GM12878 (cell line): ENCODE data around the gene CLEC7A.

Source experiments
- BHLHE40 ChIP-seq, 2 experiments: fragments of 450-650 bp in 1 of 2; IDR thresholded peaks; 2 replicates each; pipeline ENCODE4 v1.6.1; 2011 to 2017; ENCODE audit warnings: low read depth in 2 of 2, borderline replicate concordance in 1 of 2, improper control_type of control experiment in 1 of 2, low read length in 1 of 2, mild to moderate bottlenecking in 1 of 2
- HSF1 ChIP-seq: fragments of 150-350 bp; IDR thresholded peaks from 2 replicates; pipeline ENCODE4 v1.6.1; 2014; ENCODE audit warnings: mild to moderate bottlenecking, low read depth, low read length
- RAD21 ChIP-seq: IDR thresholded peaks from 2 replicates; pipeline ENCODE4 v1.6.1; 2011; ENCODE audit warnings: mild to moderate bottlenecking, low read depth, low read length, moderate library complexity; ENCODE audit not compliant: insufficient read depth
- TF ChIP-seq, protein P1 (sequence below), 3 experiments: IDR thresholded peaks in 2 of 3; conservative IDR thresholded peaks in 1 of 3; 2 replicates each; pipeline ENCODE4 v1.5.1; 2011; ENCODE audit warnings: low read depth in 3 of 3, low read length in 3 of 3, mild to moderate bottlenecking in 3 of 3, control low read depth in 2 of 3, moderate library complexity in 2 of 3, inconsistent platforms in 1 of 3, mixed read lengths in 1 of 3; ENCODE audit not compliant: control insufficient read depth in 2 of 3, insufficient read depth in 1 of 3; ENCODE audit errors: extremely low read depth in 1 of 3

DNA sequence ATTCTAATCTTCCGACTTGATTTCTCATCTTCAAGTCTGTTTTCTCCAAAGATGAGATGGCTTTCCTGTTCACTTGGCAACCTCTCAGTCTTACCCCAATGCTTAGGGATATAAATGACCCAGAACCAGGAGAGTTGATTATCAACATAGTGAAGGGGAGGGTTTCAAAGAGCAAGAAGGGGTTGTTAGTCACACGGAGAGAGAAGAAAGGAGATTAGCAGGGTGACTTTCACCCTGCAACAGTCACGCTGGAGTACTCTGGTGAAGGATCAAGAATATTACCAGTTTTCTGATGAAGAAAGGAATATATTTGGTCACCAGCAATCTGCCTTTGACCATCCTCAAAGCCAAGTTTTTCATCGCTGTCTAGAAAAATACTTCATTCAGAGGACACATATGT lies 48.8 kb upstream of the CLEC7A start, which contains the start of gene TMEM52B:
- TF ChIP-seq BHLHE40 (IDR thresholded peaks at IDR 0.05; ENCODE audit: borderline replicate concordance in 1 of 2, low read depth in 2 of 2, low read length in 1 of 2): no peak
- TF ChIP-seq, protein P1, sequence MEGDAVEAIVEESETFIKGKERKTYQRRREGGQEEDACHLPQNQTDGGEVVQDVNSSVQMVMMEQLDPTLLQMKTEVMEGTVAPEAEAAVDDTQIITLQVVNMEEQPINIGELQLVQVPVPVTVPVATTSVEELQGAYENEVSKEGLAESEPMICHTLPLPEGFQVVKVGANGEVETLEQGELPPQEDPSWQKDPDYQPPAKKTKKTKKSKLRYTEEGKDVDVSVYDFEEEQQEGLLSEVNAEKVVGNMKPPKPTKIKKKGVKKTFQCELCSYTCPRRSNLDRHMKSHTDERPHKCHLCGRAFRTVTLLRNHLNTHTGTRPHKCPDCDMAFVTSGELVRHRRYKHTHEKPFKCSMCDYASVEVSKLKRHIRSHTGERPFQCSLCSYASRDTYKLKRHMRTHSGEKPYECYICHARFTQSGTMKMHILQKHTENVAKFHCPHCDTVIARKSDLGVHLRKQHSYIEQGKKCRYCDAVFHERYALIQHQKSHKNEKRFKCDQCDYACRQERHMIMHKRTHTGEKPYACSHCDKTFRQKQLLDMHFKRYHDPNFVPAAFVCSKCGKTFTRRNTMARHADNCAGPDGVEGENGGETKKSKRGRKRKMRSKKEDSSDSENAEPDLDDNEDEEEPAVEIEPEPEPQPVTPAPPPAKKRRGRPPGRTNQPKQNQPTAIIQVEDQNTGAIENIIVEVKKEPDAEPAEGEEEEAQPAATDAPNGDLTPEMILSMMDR (IDR thresholded peaks at IDR 0.05 in 2 of 3, conservative IDR thresholded peaks at IDR 0.05 in 1 of 3; ENCODE audit: control insufficient read depth in 2 of 3, extremely low read depth in 1 of 3, insufficient read depth in 1 of 3, low read depth in 3 of 3, low read length in 3 of 3): no peak
- no peak for TF ChIP-seq HSF1
- TF ChIP-seq RAD21: no peak
